HCT116 (cell line): ENCODE data around the gene ACSF2. TPM values are rescaled to one million over a fixed set of nuclear protein-coding genes. Genes with fewer than 3 reads are reported as not detected.

Source experiments
- ATAC-seq: fragments of 200-7000 bp; cut with Tn5 transposase; 2 replicates; pipeline ENCODE4 v1.9.1; 2020; ENCODE audit warnings: mild to moderate bottlenecking, moderate library complexity
- BruUV-seq: library from RNA; stranded (reverse); fragments of 400-500 nt; replicated peaks from 2 replicates; lab custom pipeline; 2021; lab: Mats Ljungman, UMichigan
- CTCF ChIA-PET: fragments of 300-600 bp; sonication (Branson Sonifier 250); formaldehyde crosslinking; loops from one replicate; lab custom pipeline; 2021; ENCODE audit warnings: antibody characterized with exemption; lab: Charles Lee
- POLR2A ChIA-PET: fragments of 300-600, 350-600 bp; sonication (Branson Sonifier 250); formaldehyde crosslinking; loops from one replicate; lab custom pipeline; 2021; ENCODE audit warnings: antibody characterized with exemption; lab: Charles Lee
- RAD21 ChIA-PET, 2 experiments: fragments of 300-600 bp; sonication (Branson Sonifier 250); formaldehyde crosslinking; loops; one replicate each; lab custom pipeline; 2023; ENCODE audit warnings: low total read pairs in 2 of 2; ENCODE audit not compliant: uncharacterized antibody in 2 of 2, unreplicated experiment in 2 of 2, low non-redundant PET in 1 of 2; lab: Charles Lee
- DNase-seq: peaks from one replicate; pipeline ENCODE4 v3.0.0-alpha.2; 2010; ENCODE audit warnings: low read depth, low spot score
- H2AFZ ChIP-seq: fragments of 200-600 bp; shearing (Covaris generic), sonication (generic); 2 replicates; pipeline ENCODE4 v1.6.1; 2017; ENCODE audit warnings: low read depth, mixed run types, mixed read lengths, antibody characterized with exemption, low read length; ENCODE audit not compliant: poor library complexity, severe bottlenecking
- H3K27ac ChIP-seq: 2 replicates; pipeline ENCODE4 v1.5.1; 2012; ENCODE audit warnings: low read depth, low read length
- H3K27me3 ChIP-seq: fragments of 200-600 bp; sonication (generic); 2 replicates; pipeline ENCODE4 v1.6.1; 2016; ENCODE audit warnings: mixed run types, low read length, mixed read lengths; ENCODE audit not compliant: insufficient read depth
- H3K36me3 ChIP-seq, 2 experiments: fragments of 200-500 bp in 1 of 2; fragments of 200-600 bp in 1 of 2; sonication (Bioruptor generic) in 1 of 2; sonication (generic) in 1 of 2; 2 replicates each; pipeline versions ENCODE4 v1.5.1 to v1.6.1; 2014 to 2016; ENCODE audit warnings: low read length in 2 of 2, inconsistent platforms in 1 of 2, mixed read lengths in 1 of 2, mixed run types in 1 of 2; ENCODE audit not compliant: insufficient read depth in 2 of 2, control insufficient read depth in 1 of 2
- H3K4me1 ChIP-seq, 2 experiments: fragments of 200-600 bp in 1 of 2; sonication (generic) in 1 of 2; 2 replicates each; pipeline versions ENCODE4 v1.5.1 to v1.6.1; 2012 to 2017; ENCODE audit warnings: low read length in 2 of 2, inconsistent platforms in 1 of 2, mild to moderate bottlenecking in 1 of 2, mixed read lengths in 1 of 2, mixed run types in 1 of 2, moderate library complexity in 1 of 2; ENCODE audit not compliant: insufficient read depth in 2 of 2, control insufficient read depth in 1 of 2
- H3K4me2 ChIP-seq: fragments of 200-600 bp; sonication (generic); 2 replicates; pipeline ENCODE4 v1.6.1; 2017; ENCODE audit warnings: mixed run types, low read length, mixed read lengths
- H3K4me3 ChIP-seq, 2 experiments: fragments of 200-600 bp in 1 of 2; sonication (generic) in 1 of 2; replicated peaks in 1 of 2; 2 replicates each; pipeline ENCODE4 v1.5.1; 2011 to 2016; ENCODE audit warnings: low read length in 2 of 2, control low read depth in 1 of 2, low read depth in 1 of 2, mild to moderate bottlenecking in 1 of 2, mixed read lengths in 1 of 2, mixed run types in 1 of 2
- H3K79me2 ChIP-seq: fragments of 200-600 bp; sonication (generic); 2 replicates; pipeline ENCODE4 v1.6.1; 2017; ENCODE audit warnings: mild to moderate bottlenecking, mixed run types, low read length, moderate library complexity, mixed read lengths; ENCODE audit not compliant: insufficient read depth
- H3K9ac ChIP-seq: fragments of 200-600 bp; sonication (generic); 2 replicates; pipeline ENCODE4 v1.6.1; 2016; ENCODE audit warnings: low read length, mixed read lengths
- H3K9me2 ChIP-seq: fragments of 200-600 bp; sonication (generic), shearing (Covaris generic); 2 replicates; pipeline ENCODE4 v1.6.1; 2017; ENCODE audit warnings: mixed run types, mild to moderate bottlenecking, moderate library complexity; ENCODE audit not compliant: insufficient read depth
- H3K9me3 ChIP-seq, 2 experiments: fragments of 200-500 bp in 1 of 2; fragments of 200-600 bp in 1 of 2; sonication (Bioruptor generic) in 1 of 2; sonication (generic) in 1 of 2; 2 replicates each; pipeline ENCODE4 v1.6.1; 2014 to 2017; ENCODE audit warnings: low read length in 2 of 2, mixed read lengths in 2 of 2, inconsistent platforms in 1 of 2, low read depth in 1 of 2, mild to moderate bottlenecking in 1 of 2, mixed run types in 1 of 2, moderate library complexity in 1 of 2; ENCODE audit not compliant: control insufficient read depth in 1 of 2, insufficient read depth in 1 of 2
- H4K20me1 ChIP-seq: fragments of 200-600 bp; sonication (generic), shearing (Covaris generic); 2 replicates; pipeline ENCODE4 v1.6.1; 2017; ENCODE audit warnings: mixed run types, mild to moderate bottlenecking, moderate library complexity; ENCODE audit not compliant: insufficient read depth
- RAD21 ChIP-seq: IDR thresholded peaks from 2 replicates; pipeline ENCODE4 v1.6.1; 2012; ENCODE audit warnings: low read depth, mild to moderate bottlenecking
- SP1 ChIP-seq: IDR thresholded peaks from 2 replicates; pipeline ENCODE4 v1.6.1; 2012; ENCODE audit warnings: low read depth
- SRF ChIP-seq: IDR thresholded peaks from 2 replicates; pipeline ENCODE4 v1.6.1; 2012; ENCODE audit warnings: low read depth
- YY1 ChIP-seq: IDR thresholded peaks from 2 replicates; pipeline ENCODE4 v1.6.1; 2011; ENCODE audit warnings: low read length, low read depth, moderate library complexity, mild to moderate bottlenecking; ENCODE audit not compliant: insufficient replicate concordance; ENCODE audit errors: extremely low read depth
- intact Hi-C: fragments of 100-400 bp; cut with micrococcal nuclease; formaldehyde crosslinking; loops from 2 replicates; pipeline ENCODE4 v1.10.0; 2022
- total RNA-seq: library from RNA; stranded (reverse); gene quantifications from one replicate; pipeline ENCODE4 v1.2.1, GENCODE V29; 2021; ENCODE audit not compliant: unreplicated experiment
- TF ChIP-seq, protein P1 (sequence below), 3 experiments: fragments of 200-600 bp in 1 of 3; sonication (generic) in 1 of 3; IDR thresholded peaks in 2 of 3; conservative IDR thresholded peaks in 1 of 3; 2 replicates each; pipeline ENCODE4 v1.5.1; 2012 to 2017; ENCODE audit warnings: low read depth in 2 of 3, low read length in 2 of 3, antibody characterized with exemption in 1 of 3, borderline replicate concordance in 1 of 3, control low read depth in 1 of 3, mild to moderate bottlenecking in 1 of 3, mixed read lengths in 1 of 3, mixed run types in 1 of 3, moderate library complexity in 1 of 3; ENCODE audit not compliant: insufficient read depth in 1 of 3

The ACSF2 gene
- total RNA-seq, 1 experiment from 2014 or later = 52.4 TPM

DNA sequence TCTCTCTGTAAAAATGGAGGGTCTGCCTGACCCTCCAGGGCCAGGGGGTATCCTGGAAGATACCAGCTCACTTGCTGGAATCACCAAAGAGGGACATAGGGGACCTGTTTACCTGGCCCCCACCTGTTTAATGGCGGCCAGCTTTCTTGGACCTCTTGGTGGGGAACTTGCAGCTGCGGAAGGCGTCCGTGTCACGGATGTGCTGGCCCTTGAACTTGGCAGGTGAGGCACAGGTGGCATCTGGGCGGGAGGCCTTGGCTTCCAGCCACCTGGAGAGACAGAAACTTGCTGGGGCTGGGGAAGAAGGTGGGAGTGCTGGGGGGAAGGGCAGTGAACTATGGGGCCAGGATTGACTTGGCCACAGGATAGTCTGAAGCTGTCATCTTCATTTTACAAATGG is 39.2 kb downstream of the ACSF2 start:
- no peaks in the 10 kb centered on the region for H3K27me3 ChIP-seq
- no peaks in the 10 kb centered on the region for H3K36me3 ChIP-seq
- H3K27ac ChIP-seq = no peak overlapping the region
- ATAC-seq (no peak), DNase-seq (no peak)
- no peaks in the 10 kb centered on the region for H3K9me2 ChIP-seq
- intact Hi-C loops = no loop called here
- H2AFZ ChIP-seq = no peak overlapping the region
- no peaks in the 10 kb centered on the region for H3K79me2 ChIP-seq
- H3K4me1 ChIP-seq = peaks cover 4 to 16% of the 10 kb centered on the region in 2 experiments; a peak in 2 of 4 replicates
- POLR2A ChIA-PET = no interaction called here
- H3K9me3 ChIP-seq = no peaks in the 10 kb centered on the region
- H3K4me2 ChIP-seq = no peak overlapping the region
- H3K9ac ChIP-seq = no peak overlapping the region
- H3K4me3 ChIP-seq = no peak overlapping the region
- BruUV-seq = no TSS peak
- TF ChIP-seq, protein P1, sequence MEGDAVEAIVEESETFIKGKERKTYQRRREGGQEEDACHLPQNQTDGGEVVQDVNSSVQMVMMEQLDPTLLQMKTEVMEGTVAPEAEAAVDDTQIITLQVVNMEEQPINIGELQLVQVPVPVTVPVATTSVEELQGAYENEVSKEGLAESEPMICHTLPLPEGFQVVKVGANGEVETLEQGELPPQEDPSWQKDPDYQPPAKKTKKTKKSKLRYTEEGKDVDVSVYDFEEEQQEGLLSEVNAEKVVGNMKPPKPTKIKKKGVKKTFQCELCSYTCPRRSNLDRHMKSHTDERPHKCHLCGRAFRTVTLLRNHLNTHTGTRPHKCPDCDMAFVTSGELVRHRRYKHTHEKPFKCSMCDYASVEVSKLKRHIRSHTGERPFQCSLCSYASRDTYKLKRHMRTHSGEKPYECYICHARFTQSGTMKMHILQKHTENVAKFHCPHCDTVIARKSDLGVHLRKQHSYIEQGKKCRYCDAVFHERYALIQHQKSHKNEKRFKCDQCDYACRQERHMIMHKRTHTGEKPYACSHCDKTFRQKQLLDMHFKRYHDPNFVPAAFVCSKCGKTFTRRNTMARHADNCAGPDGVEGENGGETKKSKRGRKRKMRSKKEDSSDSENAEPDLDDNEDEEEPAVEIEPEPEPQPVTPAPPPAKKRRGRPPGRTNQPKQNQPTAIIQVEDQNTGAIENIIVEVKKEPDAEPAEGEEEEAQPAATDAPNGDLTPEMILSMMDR (IDR thresholded peaks at IDR 0.05 in 2 of 3, conservative IDR thresholded peaks at IDR 0.05 in 1 of 3; ENCODE audit: borderline replicate concordance in 1 of 3, insufficient read depth in 1 of 3, low read depth in 2 of 3, low read length in 2 of 3) = no peak
- no peak for TF ChIP-seq SRF
- TF ChIP-seq SP1 = no peak
- TF ChIP-seq YY1 = no peak
- TF ChIP-seq RAD21 = no peak
- H4K20me1 ChIP-seq = no peaks in the 10 kb centered on the region
- RAD21 ChIA-PET = no interaction called here
- CTCF ChIA-PET = no interaction called here

DNA sequence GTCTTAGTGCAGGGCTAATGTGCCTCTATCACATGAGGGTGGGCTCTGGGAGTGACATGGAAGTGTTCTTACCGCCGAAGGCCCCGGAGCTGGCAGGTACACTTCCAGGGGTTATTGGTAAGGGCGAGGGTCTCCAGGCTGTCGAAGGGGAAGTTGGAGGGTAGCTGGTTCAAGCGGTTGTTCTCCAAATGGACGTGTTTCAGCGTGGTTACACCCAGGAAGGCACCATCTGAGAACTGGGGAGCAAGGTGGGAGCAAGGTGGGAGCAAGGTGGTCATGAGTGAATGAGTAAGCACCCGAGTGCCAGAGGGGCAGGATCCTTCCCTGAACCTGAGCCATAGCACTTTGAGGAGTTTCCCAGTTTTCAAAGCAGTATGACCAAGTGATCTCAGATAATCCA is 39.6 kb downstream of the ACSF2 start:
- H3K4me3 ChIP-seq = no peak overlapping the region

More for the DNA sequence above, 39.6 kb downstream of the ACSF2 start:
- intact Hi-C loops = no loop called here
- Histone ChIP-seq H3K79me2 (no peaks in the 10 kb centered on the region), H3K4me1 (peaks cover 4 to 16% of the 10 kb centered on the region in 2 experiments; a peak in 2 of 4 replicates), H3K36me3 (no peaks in the 10 kb centered on the region), H3K9me3 (no peaks in the 10 kb centered on the region), H4K20me1 (no peaks in the 10 kb centered on the region), H3K27ac (no peak overlapping the region), H3K9ac (no peak overlapping the region), H2AFZ (no peak overlapping the region), H3K27me3 (no peaks in the 10 kb centered on the region), H3K9me2 (no peaks in the 10 kb centered on the region), H3K4me2 (no peak overlapping the region)
- TF ChIP-seq, protein P1 (IDR thresholded peaks at IDR 0.05 in 2 of 3, conservative IDR thresholded peaks at IDR 0.05 in 1 of 3; ENCODE audit: borderline replicate concordance in 1 of 3, insufficient read depth in 1 of 3, low read depth in 2 of 3, low read length in 2 of 3) = no peak
- ATAC-seq = no peak
- no TSS peak for BruUV-seq
- ChIA-PET RAD21 (no interaction called here), POLR2A (no interaction called here), CTCF (no interaction called here)
- no peak for DNase-seq
